ENCODE data around the gene C1QL4.

C1QL4 gene

DNA sequence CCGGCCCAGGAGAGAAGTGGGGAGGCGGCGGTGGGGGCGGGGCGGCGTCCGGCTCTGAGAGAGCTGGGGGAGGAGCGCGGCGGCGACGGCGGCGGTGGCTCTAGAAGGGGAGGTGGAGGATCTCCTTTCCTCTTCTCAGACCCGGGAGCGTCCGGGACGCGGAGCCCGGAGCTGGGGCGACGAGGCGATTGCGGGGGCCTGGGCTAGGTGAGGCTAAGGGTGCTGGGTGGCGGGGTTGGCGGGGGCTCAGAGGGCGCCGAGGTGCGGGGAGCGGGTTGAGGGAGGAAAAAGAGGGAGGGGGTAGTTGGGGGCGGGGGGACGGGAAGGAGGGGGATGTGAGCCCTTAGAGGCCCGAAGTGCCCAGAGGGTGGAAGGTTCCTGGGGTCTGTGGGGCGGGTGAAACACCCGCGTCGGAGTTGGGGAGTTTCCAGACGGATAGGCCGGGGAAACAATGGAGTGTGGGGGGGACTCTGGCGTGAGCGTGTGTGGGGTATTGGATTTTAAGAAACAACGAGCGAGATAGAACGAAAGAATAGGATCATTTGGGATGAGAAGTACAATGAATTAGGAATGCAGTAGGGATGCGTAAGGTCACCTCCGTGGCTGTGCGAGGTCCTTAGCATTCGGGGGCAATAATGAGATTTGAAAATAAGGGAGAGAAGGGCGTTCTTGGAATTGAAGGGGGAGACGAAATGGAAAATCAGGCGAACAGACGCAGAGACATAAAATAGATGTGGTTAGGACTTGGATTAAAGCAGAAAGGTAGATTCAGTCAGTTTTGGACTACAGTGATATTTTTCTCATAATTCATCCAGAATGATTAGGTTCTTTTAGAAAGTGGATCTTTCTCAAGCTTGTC lies 30.6 kb upstream of the C1QL4 start, which contains the start of gene SPATS2:
TSS of gene SPATS2 (plus strand) at position 82 of the 859 bp plus-strand sequence. CDS start 93,551 bp downstream, outside the sequence.
- DNase-seq (ENCODE audit: extremely low read depth, low read depth) = no peak

DNA sequence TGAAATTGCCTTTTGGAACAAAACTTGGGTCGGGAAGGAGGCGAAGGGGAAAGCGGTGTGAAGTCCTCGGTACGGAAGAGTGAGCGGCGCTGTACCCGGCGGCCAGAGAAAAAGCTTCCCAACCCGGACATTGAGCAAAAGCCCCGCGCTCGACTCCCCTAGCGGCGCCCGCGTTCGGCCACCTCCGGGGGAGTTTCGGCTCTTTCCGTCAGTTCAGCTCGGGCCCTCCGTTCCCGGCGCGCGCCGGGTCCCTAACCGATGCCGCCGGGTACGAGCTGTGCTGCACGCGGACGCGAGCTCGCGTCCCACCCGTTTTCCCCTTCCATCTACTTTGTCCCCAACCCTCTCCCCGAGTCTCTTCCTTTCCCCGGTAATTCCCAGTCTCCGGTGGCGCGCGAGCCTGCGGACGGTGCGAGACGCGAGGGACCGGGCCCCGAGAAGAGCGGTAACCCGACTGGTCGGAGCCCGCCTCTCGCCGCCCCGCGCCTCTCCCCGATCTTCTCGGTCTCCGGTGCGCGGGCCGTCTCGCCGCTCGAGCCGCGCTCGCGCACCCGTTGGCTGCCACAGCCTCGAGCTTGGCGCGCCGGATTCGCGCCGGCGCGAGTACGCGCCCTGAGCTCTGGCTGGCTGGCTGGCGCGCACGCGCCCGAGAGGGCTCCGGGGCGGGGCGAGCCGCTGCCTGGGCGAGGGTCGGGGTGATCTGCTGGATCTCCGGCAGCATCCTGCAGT lies 29.8 kb upstream of the C1QL4 start:
- peak; percentile 78 for DNase-seq (ENCODE audit: extremely low read depth, low read depth)
- TF ChIP-seq, protein P1, sequence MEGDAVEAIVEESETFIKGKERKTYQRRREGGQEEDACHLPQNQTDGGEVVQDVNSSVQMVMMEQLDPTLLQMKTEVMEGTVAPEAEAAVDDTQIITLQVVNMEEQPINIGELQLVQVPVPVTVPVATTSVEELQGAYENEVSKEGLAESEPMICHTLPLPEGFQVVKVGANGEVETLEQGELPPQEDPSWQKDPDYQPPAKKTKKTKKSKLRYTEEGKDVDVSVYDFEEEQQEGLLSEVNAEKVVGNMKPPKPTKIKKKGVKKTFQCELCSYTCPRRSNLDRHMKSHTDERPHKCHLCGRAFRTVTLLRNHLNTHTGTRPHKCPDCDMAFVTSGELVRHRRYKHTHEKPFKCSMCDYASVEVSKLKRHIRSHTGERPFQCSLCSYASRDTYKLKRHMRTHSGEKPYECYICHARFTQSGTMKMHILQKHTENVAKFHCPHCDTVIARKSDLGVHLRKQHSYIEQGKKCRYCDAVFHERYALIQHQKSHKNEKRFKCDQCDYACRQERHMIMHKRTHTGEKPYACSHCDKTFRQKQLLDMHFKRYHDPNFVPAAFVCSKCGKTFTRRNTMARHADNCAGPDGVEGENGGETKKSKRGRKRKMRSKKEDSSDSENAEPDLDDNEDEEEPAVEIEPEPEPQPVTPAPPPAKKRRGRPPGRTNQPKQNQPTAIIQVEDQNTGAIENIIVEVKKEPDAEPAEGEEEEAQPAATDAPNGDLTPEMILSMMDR (IDR thresholded peaks at IDR 0.05; ENCODE audit: low read depth, low read length) = peak; percentile 15; the same call in 1 of the 2 replicates

More for the DNA sequence above, 30.6 kb upstream of the C1QL4 start, which contains the start of gene SPATS2:
- TF ChIP-seq, protein P1 (IDR thresholded peaks at IDR 0.05; ENCODE audit: low read depth, low read length) = no peak

DNA sequence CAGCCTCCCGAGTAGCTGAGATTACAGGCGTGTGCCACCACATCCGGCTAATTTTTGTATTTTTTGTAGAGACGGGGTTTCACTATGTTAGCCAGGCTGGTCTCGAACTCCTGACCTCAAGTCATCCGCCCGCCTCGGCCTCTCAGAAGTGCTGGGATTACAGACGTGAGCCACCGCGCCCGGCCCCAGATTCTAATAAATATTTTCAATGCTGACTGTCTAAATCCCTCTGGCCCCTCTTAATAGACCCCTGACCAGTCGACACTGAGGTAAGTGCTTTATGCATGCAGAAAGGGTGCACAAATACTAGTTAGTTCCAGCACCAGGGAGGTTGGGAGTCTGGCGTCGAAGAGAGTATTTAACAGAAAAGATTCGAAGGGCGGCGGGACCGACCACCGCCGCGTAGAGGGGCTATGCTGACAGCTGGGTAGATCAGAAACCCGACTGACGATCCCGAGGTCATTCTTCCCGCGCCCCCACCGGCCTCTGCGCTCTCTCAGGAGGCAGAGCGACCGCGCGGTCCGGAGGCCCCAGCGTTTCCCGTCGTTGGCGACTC lies 29.2 kb upstream of the C1QL4 start:
- DNase-seq (ENCODE audit: extremely low read depth, low read depth) = no peak
- TF ChIP-seq, protein P1 (IDR thresholded peaks at IDR 0.05; ENCODE audit: low read depth, low read length) = no peak

DNA sequence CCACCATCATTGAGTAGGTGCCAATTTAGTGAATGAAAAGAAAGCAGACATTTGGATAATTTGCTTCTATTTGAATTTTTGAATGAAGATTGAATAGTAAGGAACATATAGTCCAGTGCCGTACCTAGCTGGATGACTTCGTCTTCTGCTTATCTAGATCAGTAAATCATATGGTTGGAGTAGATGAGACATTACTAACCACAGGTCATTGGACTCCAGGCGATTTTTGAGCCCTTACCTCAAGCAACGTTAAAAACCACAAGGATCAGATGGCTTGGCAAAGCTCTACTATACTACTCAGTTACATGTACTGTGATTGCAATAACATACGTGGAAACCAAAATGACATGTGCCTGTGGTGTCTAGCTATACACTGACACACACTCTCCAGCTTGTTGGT lies 28.6 kb upstream of the C1QL4 start:
- TF ChIP-seq, protein P1 (IDR thresholded peaks at IDR 0.05; ENCODE audit: low read depth, low read length) = no peak
- DNase-seq (ENCODE audit: extremely low read depth, low read depth) = no peak

DNA sequence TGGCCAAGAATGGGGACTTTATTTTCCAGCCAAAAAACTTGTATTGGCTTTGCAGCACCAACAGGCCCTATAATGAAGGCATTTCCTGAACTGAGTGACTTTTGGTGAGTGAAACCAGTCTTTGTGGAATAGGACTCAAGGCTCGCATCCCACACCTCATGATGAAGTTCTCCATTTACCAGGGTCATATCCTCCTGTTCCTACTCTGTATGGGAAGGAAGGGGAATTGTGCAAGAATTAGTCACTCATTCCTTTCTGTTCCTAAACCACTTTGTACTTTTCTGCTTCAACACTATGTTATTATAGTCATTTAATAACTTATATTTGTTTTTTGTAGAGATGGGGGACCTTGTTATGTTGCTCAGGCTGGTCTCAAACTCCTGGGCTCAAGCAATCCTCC lies 28.0 kb upstream of the C1QL4 start:
- TF ChIP-seq, protein P1 (IDR thresholded peaks at IDR 0.05; ENCODE audit: low read depth, low read length) = no peak
- DNase-seq (ENCODE audit: extremely low read depth, low read depth) = no peak

DNA sequence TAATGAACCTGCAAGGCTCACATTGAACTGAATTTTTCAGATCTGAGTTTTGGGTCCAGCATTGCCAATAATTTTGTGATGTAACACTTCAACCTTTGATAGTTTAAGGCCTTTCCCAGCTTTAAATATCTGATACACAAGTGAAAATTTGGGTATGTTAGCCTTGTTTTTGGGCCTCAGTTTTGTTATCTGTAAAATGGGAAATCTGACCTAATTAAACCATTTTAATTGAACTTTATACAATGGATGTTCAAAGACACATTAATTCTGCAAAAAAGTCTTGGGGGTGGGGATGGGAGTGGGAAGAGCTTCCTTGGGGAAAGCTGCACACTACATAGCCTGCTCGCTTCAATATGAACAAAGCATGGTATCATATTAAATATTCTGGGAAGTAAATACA lies 25.1 kb upstream of the C1QL4 start:
- DNase-seq (ENCODE audit: extremely low read depth, low read depth) = no peak
- TF ChIP-seq, protein P1 (IDR thresholded peaks at IDR 0.05; ENCODE audit: low read depth, low read length) = no peak

Data from AG09319 (cell line).